Measurements from ENCODE around the gene SUB1.
"Not testable (repeated sequence)": the region's sequence is repeated elsewhere in the genome, so short reads cannot be mapped to it uniquely, and the experiment has no call there.

SUB1 gene

GRCh38 chr5:32566319-32567111 is 18.8 kb upstream of the SUB1 start:
- DNase-seq (ENCODE audit: low spot score) = no peak

GRCh38 chr5:32571128-32571527 is 14.2 kb upstream of the SUB1 start:
- no peak for DNase-seq (ENCODE audit: low spot score)

- peak; percentile 24 for DNase-seq (ENCODE audit: low spot score)
Observed at GRCh38 chr5:32572778-32573480, 12.4 kb upstream of the SUB1 start.

- DNase-seq (ENCODE audit: low spot score) = not testable (repeated sequence)
Observed at GRCh38 chr5:32573481-32573854, 11.9 kb upstream of the SUB1 start.

GRCh38 chr5:32574540-32575175 is 10.7 kb upstream of the SUB1 start:
- DNase-seq (ENCODE audit: low spot score) = no peak

GRCh38 chr5:32578363-32578762 is 7.0 kb upstream of the SUB1 start:
- DNase-seq (ENCODE audit: low spot score) = no peak

GRCh38 chr5:32578764-32579163 is 6.6 kb upstream of the SUB1 start:
- DNase-seq (ENCODE audit: low spot score) = no peak

- no peak for DNase-seq (ENCODE audit: low spot score)
Observed at GRCh38 chr5:32581010-32581785, 4.2 kb upstream of the SUB1 start.

- peak; percentile 58 for DNase-seq (ENCODE audit: low spot score)
Observed at GRCh38 chr5:32583582-32584232, 1.6 kb upstream of the SUB1 start.

GRCh38 chr5:32584646-32585045 is 711 bp upstream of the SUB1 start:
- DNase-seq (ENCODE audit: low spot score) = peak; percentile 25

- no peak for DNase-seq (ENCODE audit: low spot score)
Observed at GRCh38 chr5:32585122-32585445, 273 bp upstream of the SUB1 start.

- no peak for DNase-seq (ENCODE audit: low spot score)
Observed at GRCh38 chr5:32586276-32586599, 881 bp downstream of the SUB1 start.

GRCh38 chr5:32587067-32587551 is 1.8 kb downstream of the SUB1 start:
- DNase-seq (ENCODE audit: low spot score) = no peak

GRCh38 chr5:32589416-32589815 is 4.1 kb downstream of the SUB1 start:
- DNase-seq (ENCODE audit: low spot score) = no peak

GRCh38 chr5:32589942-32590869 is 4.8 kb downstream of the SUB1 start:
- DNase-seq (ENCODE audit: low spot score) = peak; percentile 59

GRCh38 chr5:32595118-32595517 is 9.8 kb downstream of the SUB1 start:
- no peak for DNase-seq (ENCODE audit: low spot score)

GRCh38 chr5:32597041-32597629 is 11.8 kb downstream of the SUB1 start:
- no peak for DNase-seq (ENCODE audit: low spot score)

GRCh38 chr5:32598260-32598937 is 13.0 kb downstream of the SUB1 start:
- DNase-seq (ENCODE audit: low spot score) = no peak

GRCh38 chr5:32598997-32599549 is 13.7 kb downstream of the SUB1 start:
- no peak for DNase-seq (ENCODE audit: low spot score)
